HG02798 (cell line): ENCODE measurements around the gene POLK.
A peak's percentile ranks its signal among the peaks of the same experiment; 100 is the strongest.
"Not testable (repeated sequence)": the region's sequence is repeated elsewhere in the genome, so short reads cannot be mapped to it uniquely, and the experiment has no call there.

ENCODE experiments used
- ATAC-seq: cut with Tn5 transposase; IDR thresholded peaks from one replicate; pipeline ENCODE4 v1.9.1; 2021; ENCODE audit warnings: mild to moderate bottlenecking; ENCODE audit not compliant: unreplicated experiment, poor library complexity

Gene POLK

DNA sequence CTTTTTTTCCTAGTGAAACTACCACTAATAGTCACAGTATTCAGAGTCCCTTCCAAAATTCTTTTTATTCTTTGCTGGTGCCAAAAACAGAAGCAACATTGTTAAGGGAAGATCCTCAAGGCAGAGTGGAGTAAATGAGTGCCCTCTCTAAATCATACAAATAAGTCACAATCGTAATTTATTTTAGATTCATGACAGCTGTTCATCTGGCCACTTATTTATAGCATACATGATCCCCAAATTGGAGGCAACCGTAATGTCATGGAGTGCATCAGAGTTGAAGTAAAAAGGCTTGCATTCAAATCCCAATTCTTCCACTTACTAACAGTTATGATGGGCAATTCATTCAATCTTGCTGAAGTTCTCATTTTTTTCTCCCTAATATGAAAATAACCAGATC lies 33.4 kb downstream of the POLK start:
- no peak for ATAC-seq

- ATAC-seq: no peak
Observed at GRCh38 chr5:75546830-75547229, 35.1 kb downstream of the POLK start.

GRCh38 chr5:75547812-75548211 lies 36.1 kb downstream of the POLK start:
- ATAC-seq: no peak

- no peak for ATAC-seq
Observed at GRCh38 chr5:75550597-75550996, 38.9 kb downstream of the POLK start.

DNA sequence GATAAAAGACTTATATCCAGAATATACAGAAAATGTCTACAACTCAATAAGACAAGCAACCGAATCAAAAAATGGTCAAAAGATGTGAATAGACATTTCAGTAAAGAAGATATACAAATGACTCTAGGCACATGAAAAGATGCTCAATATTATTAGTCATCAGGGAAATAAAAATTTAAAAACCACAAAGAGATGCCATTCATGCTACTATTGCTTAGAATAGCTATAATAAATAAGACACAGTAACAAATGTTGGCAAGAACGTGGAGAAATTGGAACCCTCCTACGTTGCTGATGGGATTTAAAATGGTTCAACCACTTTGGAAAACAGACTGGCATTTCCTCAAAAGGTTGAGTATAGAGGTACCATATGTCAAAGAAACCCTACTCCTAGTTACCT lies 39.8 kb downstream of the POLK start:
- ATAC-seq: no peak

DNA sequence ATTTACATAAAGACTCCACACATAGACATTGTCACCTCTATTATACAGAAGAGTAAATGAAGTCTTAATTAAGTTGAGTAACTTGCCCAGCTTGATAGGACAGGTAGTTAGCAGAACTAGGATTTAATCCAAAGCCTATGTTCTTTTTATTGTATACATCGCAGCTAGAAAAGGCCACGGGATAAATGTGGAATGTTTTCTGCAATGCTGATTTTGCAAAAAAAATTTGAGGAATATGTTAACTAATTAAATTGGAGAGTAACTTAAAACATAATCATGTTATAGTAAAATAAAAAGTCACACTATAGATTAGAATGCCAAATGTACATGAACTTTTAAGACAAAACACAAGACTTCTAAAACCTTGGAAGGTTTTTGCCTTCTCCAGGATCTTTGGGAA lies 41.1 kb downstream of the POLK start:
- ATAC-seq: no peak

DNA sequence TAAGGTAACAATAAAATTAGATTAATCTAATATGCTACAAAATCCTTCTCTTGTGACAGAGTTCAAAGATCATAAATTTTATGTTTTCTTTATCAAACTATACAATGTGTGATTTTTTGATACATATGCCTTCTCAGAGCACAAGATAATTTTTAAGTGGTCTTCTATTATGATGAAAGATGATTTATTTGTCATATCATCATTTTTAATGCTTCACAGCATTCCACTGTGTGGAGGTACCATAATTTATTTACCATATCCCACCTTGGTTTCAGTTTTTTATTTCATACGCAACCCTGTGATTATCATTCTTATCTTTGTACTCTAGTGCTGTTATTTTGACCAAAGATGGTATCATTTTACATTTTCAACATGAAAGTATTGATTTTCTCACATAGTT lies 41.7 kb downstream of the POLK start:
- no peak for ATAC-seq

DNA sequence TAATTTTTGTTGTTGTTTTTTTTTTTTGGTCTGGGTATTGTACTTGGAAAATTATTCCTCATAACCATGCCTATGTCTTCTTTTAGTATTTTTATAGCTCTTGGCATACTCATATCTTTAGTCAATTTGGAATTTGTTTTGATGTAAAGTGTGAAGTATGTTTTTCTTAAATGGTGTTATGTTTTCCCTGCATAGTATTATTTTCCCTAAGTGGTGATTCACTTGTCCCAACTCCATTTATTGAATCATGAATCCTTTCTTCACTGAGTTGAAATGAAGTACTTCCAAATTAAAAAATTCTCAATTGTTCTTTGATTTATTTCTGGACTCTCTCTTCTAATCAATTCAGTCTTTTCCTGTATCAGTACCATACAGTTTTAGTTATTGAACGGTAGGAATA lies 46.5 kb downstream of the POLK start:
- no peak for ATAC-seq

- ATAC-seq: no peak
Observed at GRCh38 chr5:75558981-75559632, 47.4 kb downstream of the POLK start.

- not testable (repeated sequence) for ATAC-seq
Observed at GRCh38 chr5:75560655-75561054, 49.0 kb downstream of the POLK start.

- peak; percentile 4 for ATAC-seq
Observed at GRCh38 chr5:75565991-75566709, 54.5 kb downstream of the POLK start.

DNA sequence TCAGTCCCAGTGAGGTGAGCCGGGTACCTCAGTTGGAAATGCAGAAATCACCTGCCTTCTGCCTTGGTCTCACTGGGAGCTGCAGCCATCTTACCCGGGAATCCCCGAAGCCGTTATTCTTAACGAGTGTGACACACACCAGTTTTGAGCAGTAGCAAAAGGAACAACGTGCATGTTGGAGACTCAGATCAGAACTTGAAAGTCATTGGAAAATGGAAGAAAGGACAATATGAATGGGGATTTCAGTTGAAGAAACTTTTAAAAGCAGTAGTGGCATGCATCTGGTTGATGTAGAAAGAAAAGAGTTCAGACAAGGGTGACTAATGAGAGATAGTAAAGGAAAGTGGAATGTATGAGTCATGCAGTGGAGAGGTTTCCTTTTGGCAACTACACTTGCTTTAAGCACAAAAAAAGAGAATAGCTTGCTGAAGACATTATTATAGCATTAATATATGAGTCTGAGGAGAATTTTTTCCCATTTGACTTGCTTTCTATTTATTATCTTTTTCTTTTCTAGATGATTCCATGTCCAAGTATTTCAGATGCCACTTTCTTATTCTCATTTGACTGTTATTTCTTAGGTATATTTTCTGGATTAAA lies 55.1 kb downstream of the POLK start:
- peak; percentile 85 for ATAC-seq

DNA sequence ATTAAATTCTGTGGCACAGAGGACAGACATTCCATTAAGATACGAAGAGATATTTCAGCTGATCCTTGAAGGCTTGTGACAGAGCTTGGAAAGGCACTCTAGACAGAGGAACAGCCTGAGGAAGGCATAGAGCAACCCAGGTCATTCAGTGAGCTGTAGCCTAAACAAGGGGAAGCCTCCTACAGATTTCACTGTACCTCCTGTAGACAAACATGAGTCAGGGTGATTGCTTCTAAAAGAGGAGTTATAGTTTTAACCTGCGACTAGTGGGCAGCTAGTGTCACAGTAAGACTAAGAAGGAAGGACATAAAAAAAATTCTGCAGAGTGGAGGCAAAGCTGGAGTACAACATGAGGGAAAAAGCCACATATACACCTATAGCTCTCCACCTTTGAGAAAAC lies 56.0 kb downstream of the POLK start:
- peak; percentile 52 for ATAC-seq

- peak; percentile 30 for ATAC-seq
Observed at GRCh38 chr5:75568202-75568601, 56.5 kb downstream of the POLK start.

- ATAC-seq: no peak
Observed at GRCh38 chr5:75571547-75571946, 59.9 kb downstream of the POLK start.

DNA sequence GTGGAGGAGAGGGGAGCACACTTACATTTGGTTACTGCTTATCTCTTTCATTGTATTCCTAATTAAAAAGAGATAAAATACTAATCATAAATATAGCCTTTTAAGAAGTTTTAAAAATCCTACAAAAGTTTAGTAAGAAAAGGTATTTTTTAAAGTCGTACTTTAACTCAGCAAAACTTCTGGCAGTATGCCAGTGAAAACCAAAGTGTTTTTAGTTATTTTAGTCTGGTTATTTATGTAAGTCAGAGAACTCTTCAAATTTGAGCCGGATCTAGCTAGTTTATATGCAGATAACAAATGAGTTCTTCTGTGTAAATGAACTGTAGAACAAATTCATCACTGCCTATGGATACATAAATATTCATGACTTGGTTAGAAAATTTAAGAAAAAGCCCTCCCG lies 63.1 kb downstream of the POLK start:
- peak; percentile 30 for ATAC-seq

DNA sequence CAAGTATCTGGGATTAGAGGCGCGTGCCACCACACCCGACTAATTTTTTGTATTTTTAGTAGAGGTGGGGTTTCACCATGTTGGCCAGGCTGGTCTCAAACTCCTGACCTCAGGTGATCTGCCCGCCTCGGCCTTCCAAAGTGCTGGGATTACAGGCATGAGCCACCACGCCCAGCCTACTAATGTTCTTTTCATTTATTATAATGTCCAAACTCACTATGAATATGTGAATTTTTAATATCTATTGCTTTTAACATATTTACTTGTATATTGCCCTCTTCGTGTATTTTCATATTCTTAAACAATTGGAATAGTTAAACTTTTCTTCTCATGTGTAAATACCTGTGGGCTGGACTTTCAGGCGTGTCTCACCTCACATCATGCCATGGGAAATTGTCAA lies 66.6 kb downstream of the POLK start:
- not testable (repeated sequence) for ATAC-seq

GRCh38 chr5:75584641-75585040 lies 73.0 kb downstream of the POLK start:
- ATAC-seq: no peak

GRCh38 chr5:75588666-75589065 lies 77.0 kb downstream of the POLK start:
- no peak for ATAC-seq

DNA sequence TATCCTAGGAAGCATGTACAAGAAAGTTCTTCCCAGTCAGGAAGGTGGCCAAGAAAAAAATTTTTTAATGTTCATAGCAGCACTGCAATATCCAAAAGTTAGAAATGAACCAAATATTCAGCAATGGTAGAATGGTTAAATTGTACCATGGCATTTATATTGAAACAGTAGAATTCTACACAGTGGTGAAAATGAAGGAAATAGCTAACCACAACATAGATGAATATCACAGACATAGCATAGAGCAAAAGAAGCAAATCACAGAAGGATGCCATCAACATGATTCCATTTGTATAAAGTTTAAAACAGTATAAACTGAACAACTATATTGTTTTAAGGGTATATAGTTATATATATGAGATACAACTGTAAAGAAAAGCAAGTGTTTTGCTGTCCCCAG lies 88.8 kb downstream of the POLK start:
- ATAC-seq: no peak

GRCh38 chr5:75601567-75601966 lies 89.9 kb downstream of the POLK start:
- ATAC-seq: no peak

- no peak for ATAC-seq
Observed at GRCh38 chr5:75601996-75602395, 90.3 kb downstream of the POLK start.
